Measurements from ENCODE around the gene HDAC9.

DNA sequence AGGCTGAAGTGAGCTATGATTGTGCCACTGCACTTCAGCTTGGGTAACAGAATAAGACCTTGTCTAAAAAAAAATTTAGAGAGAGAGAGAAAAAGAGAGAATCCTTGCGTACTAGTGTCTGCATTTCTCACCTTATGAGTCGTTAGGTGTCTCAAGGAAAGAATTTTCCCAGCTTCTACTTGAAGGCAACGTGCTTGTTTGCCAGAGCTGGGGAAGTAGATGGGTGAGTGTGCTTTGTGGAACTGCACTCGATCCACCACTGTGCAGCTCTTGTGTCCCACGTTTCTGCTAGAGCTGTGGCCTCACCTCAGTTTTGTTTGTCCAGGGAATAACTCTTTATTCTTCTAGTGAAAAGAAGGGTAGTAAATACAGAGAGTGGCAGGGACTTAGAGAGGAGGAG is 38.9 kb downstream of the HDAC9 start:
- TF ChIP-seq, protein P1, sequence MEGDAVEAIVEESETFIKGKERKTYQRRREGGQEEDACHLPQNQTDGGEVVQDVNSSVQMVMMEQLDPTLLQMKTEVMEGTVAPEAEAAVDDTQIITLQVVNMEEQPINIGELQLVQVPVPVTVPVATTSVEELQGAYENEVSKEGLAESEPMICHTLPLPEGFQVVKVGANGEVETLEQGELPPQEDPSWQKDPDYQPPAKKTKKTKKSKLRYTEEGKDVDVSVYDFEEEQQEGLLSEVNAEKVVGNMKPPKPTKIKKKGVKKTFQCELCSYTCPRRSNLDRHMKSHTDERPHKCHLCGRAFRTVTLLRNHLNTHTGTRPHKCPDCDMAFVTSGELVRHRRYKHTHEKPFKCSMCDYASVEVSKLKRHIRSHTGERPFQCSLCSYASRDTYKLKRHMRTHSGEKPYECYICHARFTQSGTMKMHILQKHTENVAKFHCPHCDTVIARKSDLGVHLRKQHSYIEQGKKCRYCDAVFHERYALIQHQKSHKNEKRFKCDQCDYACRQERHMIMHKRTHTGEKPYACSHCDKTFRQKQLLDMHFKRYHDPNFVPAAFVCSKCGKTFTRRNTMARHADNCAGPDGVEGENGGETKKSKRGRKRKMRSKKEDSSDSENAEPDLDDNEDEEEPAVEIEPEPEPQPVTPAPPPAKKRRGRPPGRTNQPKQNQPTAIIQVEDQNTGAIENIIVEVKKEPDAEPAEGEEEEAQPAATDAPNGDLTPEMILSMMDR (IDR thresholded peaks at IDR 0.05; ENCODE audit: low read depth, low read length), result no peak
- TF ChIP-seq EZH2phosphoT487 (IDR thresholded peaks at IDR 0.05; ENCODE audit: low read depth), result no peak

Measured in OCI-LY3 (cell line).